AG09309 (cell line): ENCODE measurements around the gene LIX1.
"Not testable (repeated sequence)": the region's sequence is repeated elsewhere in the genome, so short reads cannot be mapped to it uniquely, and the experiment has no call there.

Experiments used
- DNase-seq: peaks from one replicate; pipeline ENCODE4 v3.0.0-alpha.2; 2010; ENCODE audit warnings: low read depth
- H3K4me3 ChIP-seq: 2 replicates; pipeline ENCODE4 v1.5.1; 2011; ENCODE audit warnings: mild to moderate bottlenecking, low read depth, low read length, moderate library complexity; ENCODE audit not compliant: control insufficient read depth
- TF ChIP-seq, protein P1 (sequence below): IDR thresholded peaks from 2 replicates; pipeline ENCODE4 v1.5.1; 2011; ENCODE audit warnings: mild to moderate bottlenecking, low read depth, low read length, inconsistent platforms; ENCODE audit not compliant: insufficient read depth, control insufficient read depth; ENCODE audit errors: missing control alignments

LIX1 gene

DNA sequence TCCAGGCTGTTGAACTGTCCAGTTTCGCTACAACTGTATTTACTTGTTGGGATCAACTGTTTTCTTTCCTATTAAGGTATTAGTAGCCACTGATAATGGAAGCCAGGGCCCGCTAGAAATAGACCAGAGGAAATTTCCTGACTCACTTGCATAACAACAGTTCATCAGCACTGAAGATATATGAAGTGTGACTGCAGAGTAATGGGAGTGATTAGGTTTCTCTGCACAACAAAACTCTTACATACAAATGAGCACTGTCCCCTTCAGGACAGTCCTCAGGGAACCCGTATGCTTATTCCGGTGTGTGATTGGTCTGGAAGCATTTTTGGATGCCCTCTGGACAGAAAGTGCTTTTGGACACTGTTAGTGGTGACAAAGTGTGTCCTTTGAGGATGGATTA, 55.3 kb downstream of the LIX1 start:
- no peak for DNase-seq
- no peak overlapping the region for H3K4me3 ChIP-seq
- TF ChIP-seq, protein P1, sequence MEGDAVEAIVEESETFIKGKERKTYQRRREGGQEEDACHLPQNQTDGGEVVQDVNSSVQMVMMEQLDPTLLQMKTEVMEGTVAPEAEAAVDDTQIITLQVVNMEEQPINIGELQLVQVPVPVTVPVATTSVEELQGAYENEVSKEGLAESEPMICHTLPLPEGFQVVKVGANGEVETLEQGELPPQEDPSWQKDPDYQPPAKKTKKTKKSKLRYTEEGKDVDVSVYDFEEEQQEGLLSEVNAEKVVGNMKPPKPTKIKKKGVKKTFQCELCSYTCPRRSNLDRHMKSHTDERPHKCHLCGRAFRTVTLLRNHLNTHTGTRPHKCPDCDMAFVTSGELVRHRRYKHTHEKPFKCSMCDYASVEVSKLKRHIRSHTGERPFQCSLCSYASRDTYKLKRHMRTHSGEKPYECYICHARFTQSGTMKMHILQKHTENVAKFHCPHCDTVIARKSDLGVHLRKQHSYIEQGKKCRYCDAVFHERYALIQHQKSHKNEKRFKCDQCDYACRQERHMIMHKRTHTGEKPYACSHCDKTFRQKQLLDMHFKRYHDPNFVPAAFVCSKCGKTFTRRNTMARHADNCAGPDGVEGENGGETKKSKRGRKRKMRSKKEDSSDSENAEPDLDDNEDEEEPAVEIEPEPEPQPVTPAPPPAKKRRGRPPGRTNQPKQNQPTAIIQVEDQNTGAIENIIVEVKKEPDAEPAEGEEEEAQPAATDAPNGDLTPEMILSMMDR = no peak

DNA sequence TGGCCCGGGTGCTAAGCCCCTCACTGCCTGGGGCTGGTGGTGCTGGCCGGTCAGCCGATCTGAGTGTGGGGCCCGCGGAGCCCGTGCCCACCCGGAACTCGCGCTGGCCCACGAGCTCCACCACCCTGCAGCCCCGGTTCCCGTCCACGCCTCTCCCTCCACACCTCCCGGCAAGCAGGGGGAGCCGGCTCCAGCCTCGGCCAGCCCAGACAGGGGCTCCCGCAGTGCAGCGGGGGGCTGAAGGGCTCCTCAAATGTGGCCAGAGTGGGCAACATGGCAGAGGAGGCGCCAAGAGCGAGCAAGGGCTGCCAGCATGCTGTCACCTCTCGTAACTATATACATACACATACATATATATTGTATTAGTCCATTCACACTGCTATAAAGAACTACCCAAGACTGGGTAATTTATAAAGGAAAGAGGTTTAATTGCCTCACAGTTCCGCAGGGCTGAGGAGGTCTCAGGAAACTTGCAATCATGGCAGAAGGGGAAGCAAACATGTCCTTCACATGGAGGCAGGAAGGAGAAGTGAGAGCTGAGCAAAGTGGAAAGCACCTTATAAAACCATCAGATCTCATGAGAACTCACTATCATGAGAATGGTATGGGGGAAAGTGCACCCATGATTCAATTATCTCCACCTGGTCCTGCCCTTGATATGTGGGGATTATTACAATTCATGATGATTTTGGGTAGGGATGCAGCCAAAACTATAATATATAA, 56.8 kb downstream of the LIX1 start:
- DNase-seq = no peak
- H3K4me3 ChIP-seq = no peak overlapping the region
- TF ChIP-seq, protein P1 = no peak

DNA sequence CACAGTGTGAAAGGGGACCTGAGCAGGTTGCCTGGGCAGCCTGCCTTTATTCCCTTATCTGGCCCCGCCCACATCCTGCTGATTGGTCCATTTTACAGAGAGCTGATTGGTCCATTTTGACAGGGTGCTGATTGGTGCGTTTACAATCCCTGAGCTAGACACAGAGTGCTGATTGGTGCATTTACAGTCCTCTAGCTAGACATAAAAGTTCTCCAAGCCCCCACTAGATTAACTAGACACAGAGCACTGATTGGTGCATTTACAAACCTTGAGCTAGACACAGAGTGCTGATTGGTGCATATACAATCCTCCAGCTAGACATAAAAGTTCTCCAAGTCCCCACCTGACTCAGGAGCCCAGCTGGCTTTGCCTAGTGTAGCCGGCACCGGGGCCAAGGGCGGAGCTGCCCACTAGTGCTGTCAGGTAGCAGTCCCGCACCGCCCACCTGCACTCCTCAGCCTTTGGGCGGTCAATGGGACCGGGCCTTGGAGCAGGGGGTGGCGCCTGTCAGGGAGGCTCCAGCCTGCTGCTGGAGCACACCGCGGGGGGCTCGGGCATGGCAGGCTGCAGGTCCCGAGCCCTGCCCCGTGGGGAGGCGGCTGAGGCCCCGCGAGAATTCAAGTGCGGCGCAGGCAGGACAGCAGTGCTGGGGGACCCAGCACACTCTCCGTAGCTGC, 57.5 kb downstream of the LIX1 start:
- not testable (repeated sequence) for DNase-seq, H3K4me3 ChIP-seq

DNA sequence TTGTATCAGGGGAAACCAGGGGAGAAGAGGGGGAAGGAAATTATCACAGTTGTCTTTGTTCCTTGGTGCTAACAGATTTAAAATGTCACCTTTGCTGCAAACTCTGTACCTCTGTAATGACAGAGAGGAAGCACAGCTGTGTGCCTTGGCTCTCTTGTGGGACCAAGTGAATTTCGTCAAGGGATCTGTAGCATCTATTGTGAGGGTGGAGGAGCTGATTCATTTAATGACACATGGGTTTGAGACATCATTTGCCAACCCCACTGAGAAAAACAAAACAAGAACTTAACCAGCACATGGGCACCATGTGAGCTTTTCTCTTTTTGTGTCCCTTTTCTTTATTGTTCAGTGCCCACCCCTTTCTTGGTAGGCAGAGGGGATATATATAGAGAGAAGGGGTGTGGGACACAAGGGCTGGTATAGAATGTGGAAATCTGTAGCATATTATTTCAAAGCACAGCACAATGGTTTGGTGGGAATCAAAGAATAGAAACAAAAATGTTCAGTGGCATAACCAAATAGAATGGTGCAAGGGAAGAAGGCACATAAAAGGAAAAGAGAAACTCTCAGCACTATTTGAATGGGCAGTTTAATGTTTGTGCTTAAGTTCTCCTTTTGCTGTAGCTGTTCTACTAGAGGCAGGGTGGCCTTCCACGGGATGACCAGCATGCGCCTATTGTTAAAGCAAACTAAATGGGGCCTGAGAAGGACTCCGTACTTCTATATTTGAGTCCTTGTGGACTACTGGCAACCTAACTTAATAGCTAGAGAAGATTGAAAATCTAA, 63.3 kb downstream of the LIX1 start:
- no peak overlapping the region for H3K4me3 ChIP-seq
- DNase-seq = peak; percentile 8
- TF ChIP-seq, protein P1 = no peak

DNA sequence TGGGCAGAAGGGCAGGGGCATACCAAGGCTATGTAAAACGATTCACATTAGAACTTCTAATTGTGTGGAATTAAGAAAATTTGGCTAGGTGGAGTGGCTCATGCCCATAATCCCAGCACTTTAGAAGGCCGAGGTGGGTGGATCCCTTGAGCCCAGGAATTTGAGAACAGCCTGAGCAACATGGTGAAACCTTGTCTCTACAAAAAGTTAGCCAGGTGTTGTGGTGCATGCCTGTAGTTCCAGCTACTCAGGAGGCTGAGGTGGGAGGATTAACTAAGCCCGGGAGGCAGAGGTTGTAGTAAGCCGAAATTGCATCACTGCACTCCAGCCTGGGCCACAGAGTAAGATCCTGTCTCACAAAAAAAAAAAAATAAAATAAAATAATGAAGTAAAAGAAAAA, 65.2 kb downstream of the LIX1 start:
- TF ChIP-seq, protein P1 = no peak
- no peak for DNase-seq
- H3K4me3 ChIP-seq = no peak overlapping the region

DNA sequence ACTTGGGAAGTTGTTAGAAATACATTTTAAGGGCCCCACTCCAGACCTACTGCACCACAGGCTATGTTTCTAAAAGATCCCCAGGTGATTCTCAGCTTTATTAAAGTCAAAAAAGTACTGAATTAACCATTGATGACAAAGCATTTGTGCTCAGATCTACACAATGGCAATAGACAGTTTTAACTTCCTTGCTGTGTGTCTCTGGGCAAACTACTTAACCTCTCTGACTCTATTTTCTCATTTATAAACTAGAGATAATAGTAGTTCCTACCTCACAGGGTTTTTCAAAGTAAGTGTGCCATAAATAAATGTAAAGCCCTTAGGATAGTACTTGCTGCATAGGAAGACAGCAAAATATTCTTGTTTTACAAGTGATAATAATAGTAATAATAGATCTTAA, 66.3 kb downstream of the LIX1 start:
- H3K4me3 ChIP-seq = no peak overlapping the region

More for the DNA sequence above, 66.3 kb downstream of the LIX1 start:
- TF ChIP-seq, protein P1 = no peak
- no peak for DNase-seq
